K562 (cell line): Measurements from ENCODE around the gene YAF2. TPM values are rescaled to one million over a fixed set of nuclear protein-coding genes. Genes with fewer than 3 reads are reported as not detected.
A peak's percentile ranks its signal among the peaks of the same experiment; 100 is the strongest.

Experiments used
- AFF1 ChIP-seq, 2 experiments: fragments of 450-650 bp; IDR thresholded peaks; 2 replicates each; pipeline ENCODE4 v1.6.1; 2018; ENCODE audit warnings: mild to moderate bottlenecking in 2 of 2, low read depth in 1 of 2; ENCODE audit not compliant: partially characterized antibody in 2 of 2
- EZH2 ChIP-seq: IDR thresholded peaks from 2 replicates; pipeline ENCODE4 v1.6.1; 2012; ENCODE audit warnings: low read depth, mild to moderate bottlenecking, inconsistent platforms, low read length, borderline replicate concordance
- FOXJ2 ChIP-seq: fragments of 200-800 bp; sonication (Bioruptor generic); IDR thresholded peaks from 2 replicates; pipeline ENCODE4 v1.6.1; 2016; ENCODE audit warnings: missing genetic modification characterization, missing compliant biosample characterization
- NCOA6 ChIP-seq: fragments of 450-650 bp; IDR thresholded peaks from 2 replicates; pipeline ENCODE4 v1.6.1; 2017; ENCODE audit warnings: mild to moderate bottlenecking
- PCBP1 ChIP-seq: fragments of 200-400 bp; formaldehyde crosslinking; IDR thresholded peaks from 2 replicates; pipeline ENCODE4 v1.6.1; 2018; ENCODE audit warnings: mild to moderate bottlenecking, low read depth, low read length; ENCODE audit not compliant: poor library complexity, severe bottlenecking
- PRDM10 ChIP-seq: fragments of 450-650 bp; IDR thresholded peaks from 2 replicates; pipeline ENCODE4 v1.6.1; 2018; ENCODE audit not compliant: partially characterized antibody
- SIN3B ChIP-seq: fragments of 450-650 bp; IDR thresholded peaks from 2 replicates; pipeline ENCODE4 v1.6.1; 2017; ENCODE audit warnings: low read depth, mild to moderate bottlenecking, moderate library complexity
- STAT5A ChIP-seq: IDR thresholded peaks from 2 replicates; pipeline ENCODE4 v1.6.1; 2012; ENCODE audit warnings: low read length, inconsistent platforms, borderline replicate concordance
- TEAD1 ChIP-seq, 2 experiments: fragments of 450-650 bp in 1 of 2; sonication (generic) in 1 of 2; formaldehyde crosslinking; IDR thresholded peaks; 2 replicates each; pipeline versions ENCODE4 v1.4.0 to v1.8.0; 2020 to 2022; ENCODE audit warnings: mild to moderate bottlenecking in 2 of 2, missing genetic modification reagents in 1 of 2
- TFE3 ChIP-seq: fragments of 450-650 bp; formaldehyde crosslinking; IDR thresholded peaks from 2 replicates; pipeline ENCODE4 v1.4.0; 2020; ENCODE audit warnings: mild to moderate bottlenecking, mixed read lengths
- ZC3H11A ChIP-seq: IDR thresholded peaks from 2 replicates; pipeline ENCODE4 v1.6.1; 2012; ENCODE audit warnings: low read depth, low read length, improper control_type of control experiment
- ZMIZ1 ChIP-seq, 2 experiments: fragments of 150-350 bp in 1 of 2; IDR thresholded peaks; 2 replicates each; pipeline ENCODE4 v1.6.1; 2012 to 2016; ENCODE audit warnings: low read depth in 2 of 2, low read length in 2 of 2, mild to moderate bottlenecking in 1 of 2, moderate library complexity in 1 of 2
- ZNF583 ChIP-seq: fragments of 250-450 bp; sonication (Bioruptor Pico); IDR thresholded peaks from 2 replicates; pipeline ENCODE4 v1.4.0; 2020
- ZNF717 ChIP-seq: fragments of 250-450 bp; sonication (Bioruptor Pico); IDR thresholded peaks from 2 replicates; pipeline ENCODE4 v1.5.0; 2021
- polyA plus RNA-seq, 8 experiments: library from polyadenylated mRNA; depleted of rRNA in 4 of 8; stranded (reverse) in 5 of 8; unstranded in 3 of 8; fragments of >200 nt; fragmentation: Nextera tagmentation in 2 of 8; fragmentation: Illumina TruSeq in 1 of 8; extraction: Ambion mirVana in 2 of 8; extraction: Trizol in 1 of 8; gene quantifications; 2 replicates each; pipeline versions ENCODE4 v1.2.1 to v1.2.3, GENCODE V29; 2011 to 2014; ENCODE audit warnings: inconsistent platforms in 1 of 8, missing spikeins in 1 of 8
- total RNA-seq, 7 experiments: library from RNA; depleted of rRNA in 6 of 7; stranded (reverse); fragments of >200 nt in 6 of 7; fragmentation: Illumina TruSeq in 2 of 7; extraction: Trizol in 2 of 7; gene quantifications; 2 replicates each; pipeline versions ENCODE4 v1.2.1 to v1.2.3, GENCODE V29; 2011 to 2021; ENCODE audit warnings: low replicate concordance in 1 of 7

YAF2 gene
- total and polyA plus RNA-seq, 9 of the 15 experiments (the other 6 are each of a cell fraction or from before 2014, with no cell fraction given): 10.6 to 26.4 (median 21.3) TPM

GRCh38 chr12:42144408-42145196 lies 93.4 kb downstream of the YAF2 start, which contains the start of gene GXYLT1 (continued):
- TF ChIP-seq ZMIZ1 (IDR thresholded peaks at IDR 0.05; ENCODE audit: low read depth in 2 of 2, low read length in 2 of 2): no peak
- TF ChIP-seq ZC3H11A: no peak
- TF ChIP-seq TEAD1 (CRISPR knock-in tag; IDR thresholded peaks at IDR 0.05): peak in 1 of 2 experiments; percentile 66; a peak in 1 of 4 replicates
- TF ChIP-seq TFE3: no peak
- TF ChIP-seq AFF1 (IDR thresholded peaks at IDR 0.05; ENCODE audit: low read depth in 1 of 2, partially characterized antibody in 2 of 2): no peak
- TF ChIP-seq PRDM10: no peak
- TF ChIP-seq EZH2: no peak
- no peak for TF ChIP-seq ZNF583
- TF ChIP-seq SIN3B: peak; percentile 54; the same call in 1 of the 2 replicates
- TF ChIP-seq ZNF717 (CRISPR knock-in tag): no peak
- TF ChIP-seq PCBP1: peak; percentile 57
- no peak for TF ChIP-seq STAT5A
- peak; percentile 75; the same call in 1 of the 2 replicates for TF ChIP-seq NCOA6
- TF ChIP-seq FOXJ2 (tag): no peak
